ENCODE measurements around the gene SYNDIG1. TPM values are rescaled to one million over a fixed set of nuclear protein-coding genes. Genes with fewer than 3 reads are reported as not detected.
A peak's percentile ranks its signal among the peaks of the same experiment; 100 is the strongest.

Gene SYNDIG1
- total RNA-seq, 1 experiment from 2014 or later, result not detected

DNA sequence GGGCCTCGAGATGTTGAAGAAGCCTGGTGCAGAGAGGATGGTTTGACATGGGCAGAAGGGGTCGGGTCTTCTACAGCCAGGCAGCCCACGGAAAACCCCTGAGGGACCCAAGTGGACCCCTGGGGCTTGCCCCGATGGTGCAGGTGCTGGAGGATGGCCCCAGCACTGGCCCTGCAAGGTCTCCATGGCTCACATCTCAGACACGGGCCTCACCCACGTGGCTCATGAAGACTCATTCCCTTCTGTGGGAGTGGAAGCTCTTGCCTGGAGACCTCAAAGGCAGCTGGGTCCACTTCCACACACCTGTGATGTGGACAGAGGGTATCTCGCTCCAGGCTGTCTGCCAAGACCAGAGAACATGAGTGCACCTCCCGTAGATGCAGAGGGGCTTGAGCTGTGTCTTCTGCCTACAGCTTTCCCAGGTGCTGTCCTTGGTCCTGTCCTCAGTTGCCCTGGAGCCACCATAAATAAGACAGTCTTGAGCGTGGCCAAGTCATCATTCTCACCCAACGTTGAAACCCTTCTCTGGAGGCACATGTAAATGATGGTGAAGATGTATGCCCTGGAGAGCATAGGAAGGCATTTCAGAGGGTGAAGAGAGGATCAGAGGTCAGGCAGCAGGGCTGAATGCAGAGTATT, 108.0 kb downstream of the SYNDIG1 start:
- Histone ChIP-seq H2AFZ (ENCODE audit: low read length) (no peak overlapping the region), H3K27me3 (ENCODE audit: low read length) (no peaks in the 10 kb centered on the region), H3K79me2 (ENCODE audit: low read length) (no peaks in the 10 kb centered on the region), H3K9me3 (ENCODE audit: low read length) (no peaks in the 10 kb centered on the region), H3K4me1 (ENCODE audit: low read length) (peaks cover 9% of the 10 kb centered on the region), H3K9ac (ENCODE audit: low read length) (no peak overlapping the region), H3K4me2 (ENCODE audit: low read depth, low read length, poor library complexity, severe bottlenecking) (no peak overlapping the region), H3K9me2 (replicated peaks; ENCODE audit: insufficient read depth, low read length) (no peaks in the 10 kb centered on the region), H3K27ac (ENCODE audit: low read length) (no peak overlapping the region), H3K36me3 (ENCODE audit: insufficient read depth, low read length) (no peaks in the 10 kb centered on the region), H4K20me1 (ENCODE audit: insufficient read depth, low read depth, low read length) (peaks cover 6% of the 10 kb centered on the region; the same call in 1 of the 2 replicates), H3K4me3 (ENCODE audit: low read length) (no peak overlapping the region)
- peak; percentile 50 for DNase-seq

DNA sequence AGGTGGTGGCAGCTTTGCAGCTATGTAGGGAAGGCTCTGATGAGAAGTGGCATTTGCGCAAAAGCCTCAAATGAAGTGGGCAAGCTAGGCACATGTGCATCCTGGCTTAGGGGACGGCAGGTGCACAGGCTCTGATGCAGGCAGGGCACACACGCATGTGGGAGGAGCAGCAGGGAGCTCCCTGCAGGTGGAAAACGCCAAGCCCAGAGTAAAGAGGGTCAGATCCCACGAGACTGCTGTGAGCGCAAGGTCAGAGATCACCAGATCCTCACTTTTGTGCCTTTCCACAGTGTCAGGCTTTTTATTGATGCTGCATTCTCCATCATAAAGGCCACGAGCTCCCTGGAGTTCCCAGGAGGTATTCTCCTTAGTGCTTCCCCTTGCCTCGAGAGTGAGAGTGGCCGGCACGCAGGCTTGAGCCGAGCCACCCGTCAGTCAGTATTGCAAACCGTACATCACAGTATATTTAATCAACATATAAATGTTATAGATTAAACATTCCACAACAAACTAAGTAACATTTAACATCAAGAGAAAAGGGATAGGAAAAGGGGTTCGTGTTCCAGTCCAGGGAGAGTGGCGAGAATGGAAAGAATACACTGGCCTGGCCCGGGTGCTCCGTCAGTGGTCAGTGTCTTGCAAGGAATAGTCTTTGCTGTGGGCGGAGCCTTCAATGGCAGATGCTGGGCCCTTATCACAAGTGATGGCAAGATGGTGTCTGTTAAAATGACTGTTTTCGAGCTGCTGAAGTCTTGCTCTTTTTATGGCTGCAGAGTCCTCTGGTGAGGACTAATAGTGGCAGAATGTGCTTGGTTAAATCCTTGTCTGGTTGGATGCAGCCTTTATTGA, 109.4 kb downstream of the SYNDIG1 start:
- H4K20me1 ChIP-seq (ENCODE audit: insufficient read depth, low read depth, low read length), result peaks cover 15% of the 10 kb centered on the region; the same call in 1 of the 2 replicates
- H2AFZ ChIP-seq (ENCODE audit: low read length), result no peak overlapping the region
- H3K9me2 ChIP-seq (replicated peaks; ENCODE audit: insufficient read depth, low read length), result no peaks in the 10 kb centered on the region
- no peak overlapping the region for H3K27ac ChIP-seq (ENCODE audit: low read length)
- H3K9me3 ChIP-seq (ENCODE audit: low read length), result no peaks in the 10 kb centered on the region
- no peaks in the 10 kb centered on the region for H3K79me2 ChIP-seq (ENCODE audit: low read length)
- H3K4me1 ChIP-seq (ENCODE audit: low read length), result peaks cover 14% of the 10 kb centered on the region
- no peak overlapping the region for H3K4me3 ChIP-seq (ENCODE audit: low read length)
- H3K9ac ChIP-seq (ENCODE audit: low read length), result no peak overlapping the region
- H3K27me3 ChIP-seq (ENCODE audit: low read length), result no peaks in the 10 kb centered on the region
- DNase-seq, result no peak
- H3K36me3 ChIP-seq (ENCODE audit: insufficient read depth, low read length), result no peaks in the 10 kb centered on the region
- no peak overlapping the region for H3K4me2 ChIP-seq (ENCODE audit: low read depth, low read length, poor library complexity, severe bottlenecking)

DNA sequence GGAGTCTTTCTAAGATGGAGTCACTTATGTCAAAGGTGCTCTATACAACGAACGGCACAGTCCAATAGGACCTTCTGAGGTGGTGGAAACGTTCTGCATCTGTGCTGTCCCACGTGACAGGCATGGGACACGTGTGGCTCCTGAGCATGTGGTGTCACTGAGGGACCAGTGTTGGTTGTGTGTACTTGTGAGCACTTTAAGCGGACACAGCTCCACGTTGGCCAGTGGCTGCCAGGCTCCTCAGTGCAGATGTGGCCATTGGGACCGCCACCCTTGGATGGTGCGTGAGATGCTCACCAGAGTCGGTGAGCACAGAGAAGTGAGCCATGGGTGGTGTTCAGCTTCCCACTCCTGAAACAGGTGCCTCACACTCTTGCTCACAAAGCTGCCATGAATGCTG, 110.0 kb downstream of the SYNDIG1 start:
- H3K4me1 ChIP-seq (ENCODE audit: low read length), result peaks cover 20% of the 10 kb centered on the region
- no peak overlapping the region for H3K9ac ChIP-seq (ENCODE audit: low read length)
- H3K9me3 ChIP-seq (ENCODE audit: low read length), result no peaks in the 10 kb centered on the region
- no peaks in the 10 kb centered on the region for H3K36me3 ChIP-seq (ENCODE audit: insufficient read depth, low read length)
- no peak overlapping the region for H3K4me3 ChIP-seq (ENCODE audit: low read length)
- H3K4me2 ChIP-seq (ENCODE audit: low read depth, low read length, poor library complexity, severe bottlenecking), result no peak overlapping the region
- H3K27ac ChIP-seq (ENCODE audit: low read length), result no peak overlapping the region
- DNase-seq, result no peak
- H4K20me1 ChIP-seq (ENCODE audit: insufficient read depth, low read depth, low read length), result peaks cover 15% of the 10 kb centered on the region; the same call in 1 of the 2 replicates
- no peaks in the 10 kb centered on the region for H3K27me3 ChIP-seq (ENCODE audit: low read length)
- no peaks in the 10 kb centered on the region for H3K79me2 ChIP-seq (ENCODE audit: low read length)
- H2AFZ ChIP-seq (ENCODE audit: low read length), result no peak overlapping the region
- no peaks in the 10 kb centered on the region for H3K9me2 ChIP-seq (replicated peaks; ENCODE audit: insufficient read depth, low read length)

DNA sequence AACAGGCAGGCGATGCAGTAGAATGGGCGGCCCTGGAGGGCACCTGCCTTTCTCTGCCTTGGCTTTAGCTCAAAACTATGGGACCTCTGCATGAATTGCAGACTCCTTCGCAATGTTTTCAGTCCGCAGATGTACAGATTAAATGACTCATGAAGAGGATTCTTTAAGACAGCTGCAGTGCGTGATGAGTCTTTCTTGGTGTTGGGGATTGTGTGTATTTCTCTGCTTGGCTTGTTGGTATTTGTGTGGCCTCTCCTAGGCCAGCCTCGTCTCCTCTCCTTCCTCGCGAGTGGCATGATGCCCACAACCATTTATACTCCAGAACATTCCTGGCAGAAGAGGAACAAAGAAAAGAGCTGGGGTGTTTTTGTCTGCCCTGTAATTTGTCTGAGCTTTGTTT, 110.6 kb downstream of the SYNDIG1 start:
- peaks cover 15% of the 10 kb centered on the region; the same call in 1 of the 2 replicates for H4K20me1 ChIP-seq (ENCODE audit: insufficient read depth, low read depth, low read length)
- H3K9ac ChIP-seq (ENCODE audit: low read length), result no peak overlapping the region
- no peak for DNase-seq
- H3K79me2 ChIP-seq (ENCODE audit: low read length), result no peaks in the 10 kb centered on the region
- H3K4me1 ChIP-seq (ENCODE audit: low read length), result peaks cover 26% of the 10 kb centered on the region
- H3K4me2 ChIP-seq (ENCODE audit: low read depth, low read length, poor library complexity, severe bottlenecking), result no peak overlapping the region
- H3K9me2 ChIP-seq (replicated peaks; ENCODE audit: insufficient read depth, low read length), result no peaks in the 10 kb centered on the region
- no peaks in the 10 kb centered on the region for H3K36me3 ChIP-seq (ENCODE audit: insufficient read depth, low read length)
- no peak overlapping the region for H2AFZ ChIP-seq (ENCODE audit: low read length)
- H3K9me3 ChIP-seq (ENCODE audit: low read length), result no peaks in the 10 kb centered on the region
- H3K27me3 ChIP-seq (ENCODE audit: low read length), result no peaks in the 10 kb centered on the region; the same call in 1 of the 2 replicates
- no peak overlapping the region for H3K27ac ChIP-seq (ENCODE audit: low read length)
- H3K4me3 ChIP-seq (ENCODE audit: low read length), result no peak overlapping the region

GRCh38 chr20:24580855-24581254, 111.4 kb downstream of the SYNDIG1 start:
- no peak overlapping the region for H3K4me3 ChIP-seq (ENCODE audit: low read length)
- H3K9ac ChIP-seq (ENCODE audit: low read length), result no peak overlapping the region
- no peaks in the 10 kb centered on the region for H3K9me3 ChIP-seq (ENCODE audit: low read length)
- no peak overlapping the region for H2AFZ ChIP-seq (ENCODE audit: low read length)
- H3K9me2 ChIP-seq (replicated peaks; ENCODE audit: insufficient read depth, low read length), result no peaks in the 10 kb centered on the region
- H3K27ac ChIP-seq (ENCODE audit: low read length), result no peak overlapping the region
- H3K79me2 ChIP-seq (ENCODE audit: low read length), result no peaks in the 10 kb centered on the region
- H3K4me2 ChIP-seq (ENCODE audit: low read depth, low read length, poor library complexity, severe bottlenecking), result no peak overlapping the region
- H3K4me1 ChIP-seq (ENCODE audit: low read length), result peaks cover 33% of the 10 kb centered on the region
- DNase-seq, result no peak
- H4K20me1 ChIP-seq (ENCODE audit: insufficient read depth, low read depth, low read length), result peaks cover 15% of the 10 kb centered on the region; the same call in 1 of the 2 replicates
- no peaks in the 10 kb centered on the region; the same call in 1 of the 2 replicates for H3K27me3 ChIP-seq (ENCODE audit: low read length)
- H3K36me3 ChIP-seq (ENCODE audit: insufficient read depth, low read length), result no peaks in the 10 kb centered on the region

DNA sequence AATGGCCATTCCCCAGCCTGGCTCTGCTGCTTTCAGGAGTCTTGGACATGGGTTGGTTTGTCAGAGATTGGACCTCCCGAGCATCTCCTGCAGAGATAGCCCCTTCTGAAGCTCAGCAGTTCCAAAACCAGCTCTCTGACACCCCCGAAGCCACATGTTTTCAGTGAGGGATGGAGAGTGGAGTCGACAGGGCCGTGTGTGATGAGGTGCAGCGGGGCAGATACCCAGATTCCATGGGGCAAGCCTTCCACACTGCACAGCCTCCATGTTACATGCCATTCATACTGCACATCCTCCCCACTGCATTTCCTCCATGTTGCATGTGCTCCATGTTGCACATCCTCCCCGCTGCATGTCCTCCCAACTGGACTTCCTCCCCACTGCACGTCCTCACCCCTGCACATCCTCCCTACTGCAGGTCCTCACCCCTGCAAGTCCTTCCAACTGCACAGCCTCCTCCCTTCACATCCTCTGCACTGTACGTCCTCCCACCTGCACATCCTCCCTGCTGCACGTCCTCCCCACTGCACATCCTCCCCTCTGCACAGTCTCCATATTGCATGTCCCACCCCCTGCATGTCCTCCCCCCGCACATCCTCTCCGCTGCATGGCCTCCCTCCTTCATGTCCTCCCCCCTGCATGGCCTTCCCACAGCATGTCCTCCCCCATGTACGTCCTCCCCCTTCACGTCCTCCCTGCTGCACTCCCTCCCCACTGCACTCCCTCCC, 112.2 kb downstream of the SYNDIG1 start:
- no peak overlapping the region for H3K4me3 ChIP-seq (ENCODE audit: low read length)
- H3K79me2 ChIP-seq (ENCODE audit: low read length), result no peaks in the 10 kb centered on the region
- peaks cover 15% of the 10 kb centered on the region; the same call in 1 of the 2 replicates for H4K20me1 ChIP-seq (ENCODE audit: insufficient read depth, low read depth, low read length)
- peaks cover 33% of the 10 kb centered on the region for H3K4me1 ChIP-seq (ENCODE audit: low read length)
- no peak overlapping the region for H3K27ac ChIP-seq (ENCODE audit: low read length)
- H3K36me3 ChIP-seq (ENCODE audit: insufficient read depth, low read length), result no peaks in the 10 kb centered on the region
- H2AFZ ChIP-seq (ENCODE audit: low read length), result no peak overlapping the region
- H3K9me3 ChIP-seq (ENCODE audit: low read length), result no peaks in the 10 kb centered on the region
- no peak for DNase-seq
- H3K9ac ChIP-seq (ENCODE audit: low read length), result no peak overlapping the region
- H3K9me2 ChIP-seq (replicated peaks; ENCODE audit: insufficient read depth, low read length), result no peaks in the 10 kb centered on the region
- H3K27me3 ChIP-seq (ENCODE audit: low read length), result no peaks in the 10 kb centered on the region; the same call in 1 of the 2 replicates
- no peak overlapping the region for H3K4me2 ChIP-seq (ENCODE audit: low read depth, low read length, poor library complexity, severe bottlenecking)

DNA sequence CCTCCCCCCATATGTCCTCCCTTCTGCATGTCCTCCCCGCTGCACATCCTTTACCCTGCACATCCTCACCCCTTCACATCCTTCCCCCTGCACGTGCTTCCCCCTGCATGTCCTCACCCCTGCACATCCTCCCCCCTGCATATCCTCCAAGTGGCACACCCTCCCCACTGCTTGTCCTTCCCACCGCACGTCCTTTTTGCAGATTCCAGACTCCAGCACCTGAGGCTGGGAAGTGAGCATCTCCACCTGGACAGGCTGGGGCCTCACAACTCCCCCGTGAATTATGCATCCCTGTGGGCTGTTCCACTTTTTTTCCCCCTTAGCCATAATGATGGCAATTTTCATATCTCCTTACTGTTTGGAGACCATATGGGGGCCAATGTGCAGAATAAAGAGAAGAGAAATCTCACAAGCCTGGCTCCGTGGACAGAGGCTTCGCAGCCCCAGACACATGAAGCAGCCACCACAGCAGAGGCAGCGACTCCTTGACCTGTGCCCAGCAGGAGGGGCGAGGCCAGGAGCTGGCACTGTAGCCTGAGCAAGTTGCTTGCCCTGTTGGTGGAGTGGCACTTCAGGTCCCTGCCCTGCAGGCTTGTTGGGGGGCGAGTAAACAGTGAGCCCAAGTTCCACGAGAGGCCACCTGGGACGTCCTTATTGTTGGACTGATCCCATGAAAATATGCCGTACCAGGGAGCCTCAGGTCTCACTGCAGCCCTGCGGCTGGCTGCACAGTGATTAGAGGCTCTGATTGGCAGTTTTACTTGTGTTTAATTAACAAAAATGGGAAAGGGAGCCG, 113.1 kb downstream of the SYNDIG1 start:
- DNase-seq, result no peak
- no peak overlapping the region for H2AFZ ChIP-seq (ENCODE audit: low read length)
- H3K27me3 ChIP-seq (ENCODE audit: low read length), result no peaks in the 10 kb centered on the region; the same call in 1 of the 2 replicates

More for the DNA sequence above, 113.1 kb downstream of the SYNDIG1 start:
- Histone ChIP-seq H3K4me1 (ENCODE audit: low read length) (peaks cover 26% of the 10 kb centered on the region), H3K9me3 (ENCODE audit: low read length) (no peaks in the 10 kb centered on the region), H3K9ac (ENCODE audit: low read length) (no peak overlapping the region), H3K36me3 (ENCODE audit: insufficient read depth, low read length) (no peaks in the 10 kb centered on the region), H3K27ac (ENCODE audit: low read length) (no peak overlapping the region), H3K4me2 (ENCODE audit: low read depth, low read length, poor library complexity, severe bottlenecking) (no peak overlapping the region), H3K79me2 (ENCODE audit: low read length) (no peaks in the 10 kb centered on the region), H3K9me2 (replicated peaks; ENCODE audit: insufficient read depth, low read length) (no peaks in the 10 kb centered on the region), H4K20me1 (ENCODE audit: insufficient read depth, low read depth, low read length) (peaks cover 15% of the 10 kb centered on the region; the same call in 1 of the 2 replicates), H3K4me3 (ENCODE audit: low read length) (no peak overlapping the region)
